ENCODE results near the gene SKI. TPM values are rescaled to one million over a fixed set of nuclear protein-coding genes. Genes with fewer than 3 reads are reported as not detected.

Gene SKI
- total and polyA plus RNA-seq, 2 of the 4 experiments (the other 2 are of a cell fraction), result 2.3 to 20.1 TPM

GRCh38 chr1:2353551-2354438 lies 125.7 kb downstream of the SKI start:
- ATAC-seq (ENCODE audit: low read depth) (no peak), DNase-seq (no peak)
- WGBS, 2 experiments (ENCODE audit: extremely low coverage in 2 of 2, insufficient read length in 1 of 2), result 43% methylated on average over 3 of the region's 28 CpGs; no CpG with 5 or more reads in 1 of the 2 experiments
- Histone ChIP-seq H3K27me3 (ENCODE audit: control insufficient read depth, insufficient read depth, low read length) (no peaks in the 10 kb centered on the region), H3K79me1 (ENCODE audit: low read depth in 1 of 2, low read length in 2 of 2) (no peaks in the 10 kb centered on the region), H3K4ac (ENCODE audit: low read depth, low read length) (no peak overlapping the region), H2AFZ (replicated peaks; ENCODE audit: low read length, poor library complexity) (no peak overlapping the region), H3K23ac (ENCODE audit: low read depth, low read length) (no peak overlapping the region), H3K4me2 (ENCODE audit: low read depth, low read length) (no peak overlapping the region), H4K91ac (ENCODE audit: insufficient read depth, low read depth, low read length) (no peak overlapping the region), H2AK9ac (replicated peaks; ENCODE audit: low read depth, low read length, poor library complexity) (no peak overlapping the region), H3K18ac (ENCODE audit: low read depth, low read length) (no peak overlapping the region), H4K5ac (ENCODE audit: low read depth, low read length) (no peak overlapping the region), H2BK20ac (ENCODE audit: low read depth, low read length) (no peak overlapping the region), H3K56ac (ENCODE audit: extremely low read depth, insufficient read depth, low read length) (no peak overlapping the region), H3K9me1 (ENCODE audit: insufficient read depth, low read length) (no peaks in the 10 kb centered on the region), H3K9me3 (ENCODE audit: control insufficient read depth, insufficient read depth, low read length) (no peaks in the 10 kb centered on the region), H3K14ac (replicated peaks; ENCODE audit: low read depth, low read length) (no peak overlapping the region), H2BK15ac (ENCODE audit: low read depth, low read length) (no peak overlapping the region), H2BK5ac (ENCODE audit: low read depth, low read length, poor library complexity, severe bottlenecking) (no peak overlapping the region), H4K20me1 (ENCODE audit: insufficient read depth, low read length) (no peaks in the 10 kb centered on the region), H3K4me1 (ENCODE audit: control insufficient read depth, insufficient read depth, low read length) (no peaks in the 10 kb centered on the region), H2AK5ac (ENCODE audit: low read depth, low read length) (no peak overlapping the region), H3K4me3 (ENCODE audit: insufficient read depth, low read depth, low read length) (no peak overlapping the region), H3K36me3 (ENCODE audit: control insufficient read depth, insufficient read depth, low read length) (no peaks in the 10 kb centered on the region), H3K27ac (ENCODE audit: insufficient read depth, low read length) (no peak overlapping the region), H2BK120ac (ENCODE audit: low read depth, low read length) (no peak overlapping the region), H4K8ac (ENCODE audit: low read depth in 2 of 2, low read length in 2 of 2) (no peak overlapping the region), H3K9ac (ENCODE audit: low read depth, low read length) (no peak overlapping the region)
- dilution Hi-C loops (cut with HindIII; ENCODE audit: low sequenced_read_pairs, unreplicated experiment) (no loop called here), in situ Hi-C loops (cut with MboI; ENCODE audit: low sequenced_read_pairs) (loop anchor here (25.0 kb wide), 1 partner anchor 391 kb away; no protein-coding TSS in a partner anchor), intact Hi-C loops (cut with micrococcal nuclease) (no loop called here)
- TF ChIP-seq ELK1 (IDR thresholded peaks at IDR 0.05; ENCODE audit: borderline replicate concordance, low read depth, low read length), result no peak
- no peak for TF ChIP-seq NFE2L2 (IDR thresholded peaks at IDR 0.05; ENCODE audit: low read depth, low read length)
- TF ChIP-seq BHLHE40 (IDR thresholded peaks at IDR 0.05; ENCODE audit: low read depth, low read length), result no peak
- TF ChIP-seq MXI1 (IDR thresholded peaks at IDR 0.05; ENCODE audit: borderline replicate concordance, low read depth, low read length), result no peak
- TF ChIP-seq CHD1 (IDR thresholded peaks at IDR 0.05; ENCODE audit: low read depth, low read length), result no peak
- no peak for TF ChIP-seq RAD21 (IDR thresholded peaks at IDR 0.05; ENCODE audit: low read length)
- TF ChIP-seq MAZ (IDR thresholded peaks at IDR 0.05; ENCODE audit: borderline replicate concordance, low read depth, low read length), result no peak
- no peak for TF ChIP-seq FOS (IDR thresholded peaks at IDR 0.05; ENCODE audit: low read depth, low read length)
- no peak for TF ChIP-seq CEBPB (IDR thresholded peaks at IDR 0.05; ENCODE audit: low read depth, low read length)
- no peak for TF ChIP-seq USF2 (IDR thresholded peaks at IDR 0.05; ENCODE audit: low read depth, low read length)
- TF ChIP-seq RCOR1 (IDR thresholded peaks at IDR 0.05; ENCODE audit: insufficient replicate concordance, low read length), result no peak
- POLR2A ChIA-PET (ENCODE audit: unreplicated experiment), result no interaction called here
- no TSS peak for BruUV-seq (replicated peaks)
- CTCF ChIA-PET, result no interaction called here
